ENCODE results near the gene HSPH1.
A peak's percentile ranks its signal among the peaks of the same experiment; 100 is the strongest.

The HSPH1 gene

DNA sequence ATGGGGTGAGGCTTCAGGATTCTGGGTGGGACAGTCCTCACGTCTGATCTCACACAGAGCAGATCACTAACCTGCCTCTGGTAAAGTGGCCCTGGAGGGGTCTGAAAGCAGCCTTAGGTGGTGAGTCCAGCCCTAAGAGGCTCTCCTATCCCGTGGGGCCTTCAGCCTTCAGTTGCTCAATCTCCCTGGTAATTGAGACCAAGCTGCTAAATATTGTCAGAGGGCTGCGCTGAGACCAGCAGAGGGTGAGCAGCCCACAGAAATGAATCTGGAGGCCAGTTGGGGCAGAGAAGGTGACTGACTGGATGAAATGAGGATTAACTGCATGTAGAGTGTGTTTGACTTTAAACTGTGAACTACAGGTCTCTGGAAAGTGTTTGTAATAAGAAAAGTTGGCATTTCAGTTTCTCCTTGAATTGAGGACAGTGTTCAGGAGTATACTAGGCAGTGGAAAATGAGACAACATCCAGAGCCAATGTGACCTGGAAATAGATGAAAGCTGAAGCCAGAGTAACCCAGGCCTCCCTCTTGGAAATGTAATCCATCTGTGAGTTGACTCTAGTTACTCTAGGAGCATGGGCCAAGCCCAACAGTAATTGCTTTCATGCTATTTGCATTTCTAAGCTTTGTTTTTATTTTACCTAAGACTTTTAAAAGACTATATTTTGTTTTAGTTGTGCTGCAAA, 14.3 kb upstream of the HSPH1 start:
- DNase-seq, result no peak

DNA sequence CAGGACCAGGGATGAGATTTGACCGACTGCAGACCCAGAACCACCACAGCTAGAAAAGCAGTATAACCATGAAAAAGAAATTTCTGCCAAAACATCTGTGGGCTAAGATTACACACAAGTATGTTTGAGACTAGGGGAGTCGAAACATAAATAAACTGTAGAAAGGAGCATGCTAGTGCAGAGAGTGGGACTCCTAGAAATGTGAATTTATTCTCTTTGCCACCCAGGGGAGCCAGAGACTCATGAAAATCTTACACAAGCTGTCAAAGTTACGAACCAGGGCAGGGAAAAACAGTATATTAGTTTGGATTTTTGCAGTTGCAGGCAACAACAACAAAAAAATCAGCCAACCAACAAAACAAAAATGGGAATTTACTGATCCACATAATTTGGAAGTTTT, 12.3 kb upstream of the HSPH1 start:
- no peak for DNase-seq

- no peak for DNase-seq
These were observed 10.8 kb upstream of the HSPH1 start for GRCh38 chr13:31172535-31172934.

DNA sequence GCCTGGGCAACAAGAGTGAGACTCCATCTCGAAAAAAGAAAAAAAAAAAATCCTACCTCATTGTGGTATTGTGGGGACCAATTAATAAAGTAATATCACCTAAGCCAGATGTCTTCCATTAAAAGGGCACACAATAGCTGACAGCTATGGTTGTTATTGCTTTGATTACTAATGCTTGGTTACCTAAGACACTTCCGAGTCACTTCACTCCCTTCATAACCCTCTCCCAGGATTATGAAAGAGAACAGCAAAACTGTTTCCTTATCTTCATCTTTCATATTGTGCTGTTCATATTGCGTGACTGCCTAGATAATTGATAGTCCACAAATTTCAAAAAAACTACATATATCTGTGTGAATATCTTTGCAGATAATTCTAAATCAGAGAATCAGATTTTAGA, 10.3 kb upstream of the HSPH1 start:
- no peak for DNase-seq

- no peak for DNase-seq
These were observed 7.0 kb upstream of the HSPH1 start for GRCh38 chr13:31168736-31169135.

DNA sequence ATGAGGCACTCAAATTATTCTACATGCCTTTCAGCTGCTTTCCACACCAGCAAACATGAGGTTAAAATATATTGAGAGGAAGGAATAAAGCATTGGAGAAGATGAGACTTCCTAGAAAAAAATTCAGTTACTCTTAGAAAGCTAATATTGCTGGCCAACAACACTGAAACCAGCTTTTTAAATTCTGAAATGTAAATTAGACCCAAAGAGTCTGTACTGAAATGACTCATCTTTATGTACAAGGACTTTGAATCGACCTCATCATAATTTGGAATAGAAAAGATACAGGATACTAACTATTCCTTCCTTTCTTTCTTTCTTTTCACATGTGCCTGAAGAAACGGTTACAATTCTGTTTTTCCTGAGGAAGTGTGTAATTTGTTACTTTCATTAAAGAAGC, 6.5 kb upstream of the HSPH1 start:
- no peak for DNase-seq

GRCh38 chr13:31167490-31167889, 5.8 kb upstream of the HSPH1 start:
- no peak for DNase-seq

GRCh38 chr13:31166591-31166990, 4.9 kb upstream of the HSPH1 start:
- no peak for DNase-seq

- peak; percentile 90 to 93 for DNase-seq
These were observed 676 bp upstream of the HSPH1 start for GRCh38 chr13:31162151-31163008.

GRCh38 chr13:31160857-31161556, 697 bp downstream of the HSPH1 start:
- DNase-seq, result peak; percentile 70 to 72

- no peak for DNase-seq
These were observed 2.4 kb downstream of the HSPH1 start for GRCh38 chr13:31159306-31159705.

DNA sequence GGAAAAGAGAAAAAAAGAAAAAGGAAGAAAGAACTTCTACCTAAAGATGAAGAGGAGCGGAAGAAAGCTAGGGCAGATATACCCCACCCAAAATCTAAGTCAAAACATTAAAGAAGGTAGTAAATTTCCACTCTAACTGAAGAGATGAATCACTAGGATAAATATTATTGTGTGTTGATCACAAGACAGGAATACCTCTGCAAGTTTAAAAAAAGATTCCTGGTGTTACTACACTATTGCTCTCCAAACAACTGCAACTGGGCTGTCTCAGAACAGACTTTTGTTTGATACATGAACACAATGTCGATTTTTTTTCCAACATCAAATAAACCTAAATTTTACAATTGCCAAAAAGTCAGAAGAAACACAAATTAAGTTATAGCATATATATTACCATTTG, 6.8 kb downstream of the HSPH1 start:
- DNase-seq, result no peak

GRCh38 chr13:31151837-31152236, 9.9 kb downstream of the HSPH1 start:
- DNase-seq, result no peak

- DNase-seq, result no peak
These were observed 11.3 kb downstream of the HSPH1 start for GRCh38 chr13:31150315-31150985.

GRCh38 chr13:31149604-31150003, 12.1 kb downstream of the HSPH1 start:
- DNase-seq, result no peak

DNA sequence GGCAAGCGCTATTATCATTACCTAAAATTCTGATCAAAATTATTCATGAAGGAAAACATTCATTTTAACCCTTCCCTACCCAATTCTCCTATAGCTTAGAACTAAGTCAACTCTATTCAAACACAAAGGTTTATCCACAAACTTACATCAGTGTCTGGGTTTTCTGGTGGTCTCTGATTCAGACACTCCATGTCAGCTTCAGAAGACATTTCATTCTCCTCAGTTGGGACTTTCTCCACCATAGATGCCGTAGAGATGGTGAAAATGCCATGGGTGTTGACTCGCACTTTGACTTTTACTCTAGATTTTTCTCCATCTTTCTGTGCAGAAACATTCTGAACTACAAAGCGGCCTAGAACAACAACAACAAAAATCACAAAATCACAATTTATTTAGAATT, 16.3 kb downstream of the HSPH1 start:
- no peak for DNase-seq

DNA sequence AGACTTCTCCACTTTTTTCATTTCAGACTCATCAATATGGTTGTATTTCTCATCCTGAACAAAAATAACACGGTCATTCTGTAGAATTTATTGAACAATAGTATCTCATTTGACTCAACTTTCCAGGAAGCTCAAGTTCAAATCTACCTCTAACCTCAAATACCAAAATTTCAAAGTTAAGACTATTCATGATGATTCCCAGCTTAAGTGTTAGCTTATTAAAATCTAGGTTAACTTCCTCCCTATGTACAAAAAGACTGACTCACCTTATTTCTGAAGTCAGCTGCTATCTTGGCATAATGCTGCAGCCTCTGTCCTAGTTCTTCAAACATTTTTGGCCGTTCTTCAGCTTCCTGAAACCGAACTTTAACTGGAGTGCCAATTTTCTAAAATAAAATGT, 23.2 kb downstream of the HSPH1 start:
- DNase-seq, result no peak

GRCh38 chr13:31136724-31137123, 25.0 kb downstream of the HSPH1 start:
- no peak for DNase-seq

DNA sequence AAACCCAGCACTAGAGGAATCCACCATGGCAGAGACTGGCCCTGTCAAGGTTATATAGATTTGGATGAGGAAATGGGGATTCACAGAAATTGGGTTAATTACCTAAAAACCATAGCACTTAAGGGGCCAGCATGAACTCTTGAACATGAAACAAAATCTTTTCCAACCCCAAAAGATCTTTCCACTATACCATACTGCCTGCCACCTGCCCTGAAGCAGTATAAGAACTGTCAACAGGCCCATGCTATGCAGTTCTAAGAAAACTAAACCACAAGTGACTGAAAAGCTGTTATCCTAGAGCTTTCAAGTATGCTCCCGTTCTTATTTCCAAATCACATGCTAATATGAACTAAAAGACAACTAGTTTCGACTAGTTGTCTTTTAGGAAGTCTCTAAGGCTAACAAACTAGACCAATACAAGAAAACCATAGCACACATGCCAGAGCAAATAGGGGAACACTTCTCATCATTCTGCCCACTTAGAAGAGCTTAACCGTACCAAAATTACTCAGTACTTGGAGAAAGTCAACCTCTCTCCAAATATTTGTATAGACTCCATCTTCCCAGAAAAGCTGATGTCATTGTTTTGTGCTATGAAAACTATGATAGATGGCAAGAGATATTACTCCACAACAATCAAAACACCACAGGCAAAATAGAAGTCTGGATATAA, 27.5 kb downstream of the HSPH1 start:
- DNase-seq, result no peak

DNA sequence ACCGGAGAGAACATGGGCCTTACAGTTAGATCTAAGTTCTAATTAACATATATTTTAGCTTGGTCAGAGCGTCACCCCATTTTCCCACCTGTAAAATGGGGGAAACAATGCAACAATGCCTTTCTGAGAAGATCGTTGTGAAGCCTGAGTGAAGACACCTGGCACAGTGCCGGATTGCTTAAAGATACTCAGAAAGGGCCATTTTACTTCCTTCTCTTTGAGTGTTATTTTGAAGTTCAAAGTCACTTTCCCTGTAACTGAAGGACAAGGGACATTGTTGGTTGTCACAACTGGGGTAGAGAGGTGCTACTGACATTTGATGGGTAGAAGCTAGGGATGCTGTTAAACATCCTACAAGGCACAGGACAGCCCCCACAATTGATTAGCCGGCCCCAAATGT, 28.1 kb downstream of the HSPH1 start:
- no peak for DNase-seq

DNA sequence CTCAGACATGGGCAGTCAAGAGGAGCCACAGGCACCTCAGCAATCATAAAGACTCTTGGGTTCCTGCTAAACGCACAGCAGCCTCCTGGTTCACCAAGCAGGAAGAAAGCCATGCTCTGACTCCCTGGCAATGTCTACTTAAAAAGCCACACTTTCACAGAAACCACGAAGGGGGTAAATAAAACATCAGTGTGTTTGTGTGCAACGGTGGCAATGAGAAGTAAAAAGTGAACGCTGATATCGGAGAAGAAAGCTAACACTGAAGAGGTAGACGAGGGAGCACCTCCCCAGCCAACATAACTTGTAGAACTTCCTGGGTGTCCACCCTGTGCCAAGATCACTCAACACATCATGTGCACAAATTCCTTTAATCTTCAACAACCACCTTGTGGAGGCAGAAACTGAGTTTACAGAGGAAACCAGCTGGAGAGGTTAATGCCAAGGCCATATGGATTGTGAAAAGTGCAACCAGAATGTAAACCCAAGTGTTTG, 30.2 kb downstream of the HSPH1 start:
- DNase-seq, result no peak

GRCh38 chr13:31129419-31129818, 32.3 kb downstream of the HSPH1 start:
- no peak for DNase-seq

DNA sequence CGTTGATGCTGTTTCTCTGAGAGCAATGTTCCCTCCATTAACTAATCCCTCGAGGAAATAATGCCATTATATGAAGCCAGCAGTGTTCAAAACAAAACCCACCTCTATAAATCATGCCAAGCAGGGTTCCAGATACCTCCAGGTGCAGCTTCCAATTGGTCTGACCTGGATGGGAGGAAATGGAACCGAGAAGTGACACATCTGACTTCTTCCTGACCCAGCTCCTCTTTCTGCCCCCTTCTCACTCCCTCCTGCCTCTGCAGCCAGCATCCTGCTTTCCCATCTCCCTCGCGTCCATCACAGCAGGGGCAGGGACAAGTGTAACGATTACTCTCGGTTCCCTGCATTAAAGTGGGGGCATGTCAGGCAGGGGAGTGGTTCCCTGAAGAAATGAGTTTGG, 37.5 kb downstream of the HSPH1 start:
- DNase-seq, result no peak
